NCI-H2196 (cell line): ENCODE results near the gene KDM8.

Experiments
- DNase-seq: peaks from one replicate; lab custom pipeline; 2025; ENCODE audit not compliant: unreplicated experiment; lab: John Stamatoyannopoulos, UW

The KDM8 gene

GRCh38 chr16:27265982-27266381 lies 62.7 kb downstream of the KDM8 start:
- no peak for DNase-seq

- no peak for DNase-seq
These were observed 63.8 kb downstream of the KDM8 start for GRCh38 chr16:27267037-27267677.

- DNase-seq, result peak; percentile 97
These were observed 65.3 kb downstream of the KDM8 start, which contains the start of gene NSMCE1 for GRCh38 chr16:27268376-27269299. TSS of gene NSMCE1 (minus strand) at chr16:27268772. CDS start at chr16:27257570, 11,202 bp downstream.

- DNase-seq, result no peak
These were observed 66.2 kb downstream of the KDM8 start for GRCh38 chr16:27269300-27270150.

- no peak for DNase-seq
These were observed 67.0 kb downstream of the KDM8 start for GRCh38 chr16:27270349-27270748.
